ENCODE data around the gene SCAF8. TPM values are rescaled to one million over a fixed set of nuclear protein-coding genes. Genes with fewer than 3 reads are reported as not detected.
"Not testable (repeated sequence)": the region's sequence is repeated elsewhere in the genome, so short reads cannot be mapped to it uniquely, and the experiment has no call there.

Gene SCAF8
- total RNA-seq, 4 donors from 2014 or later, result 33.8 to 49.3 (median 41.7) TPM

- no peaks in the 10 kb centered on the region for H3K9me3 ChIP-seq
- no peak for DNase-seq
- in situ Hi-C loops (cut with MboI; ENCODE audit: low sequenced_read_pairs in 4 of 4) (no loop called here), intact Hi-C loops (cut with DNase I; ENCODE audit: low total_unique reads) (no loop called here)
- H3K4me1 ChIP-seq, result peaks cover 11 to 24% of the 10 kb centered on the region in 2 donors
- H3K27me3 ChIP-seq, result no peaks in the 10 kb centered on the region
- no peak for ATAC-seq
- no peaks in the 10 kb centered on the region for H3K36me3 ChIP-seq
- TF ChIP-seq, protein P1, sequence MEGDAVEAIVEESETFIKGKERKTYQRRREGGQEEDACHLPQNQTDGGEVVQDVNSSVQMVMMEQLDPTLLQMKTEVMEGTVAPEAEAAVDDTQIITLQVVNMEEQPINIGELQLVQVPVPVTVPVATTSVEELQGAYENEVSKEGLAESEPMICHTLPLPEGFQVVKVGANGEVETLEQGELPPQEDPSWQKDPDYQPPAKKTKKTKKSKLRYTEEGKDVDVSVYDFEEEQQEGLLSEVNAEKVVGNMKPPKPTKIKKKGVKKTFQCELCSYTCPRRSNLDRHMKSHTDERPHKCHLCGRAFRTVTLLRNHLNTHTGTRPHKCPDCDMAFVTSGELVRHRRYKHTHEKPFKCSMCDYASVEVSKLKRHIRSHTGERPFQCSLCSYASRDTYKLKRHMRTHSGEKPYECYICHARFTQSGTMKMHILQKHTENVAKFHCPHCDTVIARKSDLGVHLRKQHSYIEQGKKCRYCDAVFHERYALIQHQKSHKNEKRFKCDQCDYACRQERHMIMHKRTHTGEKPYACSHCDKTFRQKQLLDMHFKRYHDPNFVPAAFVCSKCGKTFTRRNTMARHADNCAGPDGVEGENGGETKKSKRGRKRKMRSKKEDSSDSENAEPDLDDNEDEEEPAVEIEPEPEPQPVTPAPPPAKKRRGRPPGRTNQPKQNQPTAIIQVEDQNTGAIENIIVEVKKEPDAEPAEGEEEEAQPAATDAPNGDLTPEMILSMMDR (IDR thresholded peaks at IDR 0.05 in 4 of 5, conservative IDR thresholded peaks at IDR 0.05 in 1 of 5), result no peak
- TF ChIP-seq POLR2A (IDR thresholded peaks at IDR 0.05), result no peak
- H3K4me3 ChIP-seq, result no peak overlapping the region
- no peak overlapping the region for H3K27ac ChIP-seq
Measured at GRCh38 chr6:154773610-154774089, 40.4 kb downstream of the SCAF8 start.

GRCh38 chr6:154779157-154779556, 45.9 kb downstream of the SCAF8 start:
- DNase-seq; H3K4me1 ChIP-seq; H3K27ac ChIP-seq; H3K9me3 ChIP-seq; H3K4me3 ChIP-seq; ATAC-seq; intact Hi-C loops (cut with DNase I; ENCODE audit: low total_unique reads); in situ Hi-C loops (cut with MboI; ENCODE audit: low sequenced_read_pairs in 4 of 4); H3K27me3 ChIP-seq; H3K36me3 ChIP-seq: not testable (repeated sequence)

DNA sequence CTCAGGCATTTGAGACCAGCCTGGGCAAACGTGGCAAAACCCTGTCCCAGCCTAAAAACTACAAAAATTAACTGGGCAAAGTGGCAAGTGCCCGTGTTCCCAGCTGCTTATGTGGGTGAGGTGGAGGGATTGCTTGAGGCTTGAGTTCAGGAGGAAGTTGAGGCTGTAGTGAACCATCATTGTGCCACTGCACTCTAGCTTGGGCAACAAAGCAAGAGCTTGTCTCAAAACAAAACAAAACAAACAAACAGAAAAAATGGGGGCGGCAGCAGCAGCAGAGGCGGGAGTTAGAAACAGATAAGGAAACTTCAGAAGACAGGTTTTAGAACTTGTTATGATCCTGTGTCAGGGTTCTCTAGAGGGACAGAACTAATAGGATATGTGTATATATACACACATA, 49.0 kb downstream of the SCAF8 start:
- no peaks in the 10 kb centered on the region for H3K27me3 ChIP-seq
- intact Hi-C loops (cut with DNase I; ENCODE audit: low total_unique reads), result no loop called here
- in situ Hi-C loops (cut with MboI; ENCODE audit: low sequenced_read_pairs in 4 of 4), result no loop called here
- H3K9me3 ChIP-seq, result no peaks in the 10 kb centered on the region
- no peaks in the 10 kb centered on the region for H3K36me3 ChIP-seq
- DNase-seq, result no peak
- TF ChIP-seq POLR2A (IDR thresholded peaks at IDR 0.05), result no peak
- TF ChIP-seq, protein P1 (IDR thresholded peaks at IDR 0.05 in 4 of 5, conservative IDR thresholded peaks at IDR 0.05 in 1 of 5), result no peak
- ATAC-seq, result no peak
- H3K27ac ChIP-seq, result no peak overlapping the region
- H3K4me3 ChIP-seq, result no peak overlapping the region
- peaks cover 0 to 4% of the 10 kb centered on the region in 2 donors for H3K4me1 ChIP-seq

GRCh38 chr6:154783229-154783628, 50.0 kb downstream of the SCAF8 start:
- H3K27ac ChIP-seq, result no peak overlapping the region
- H3K4me1 ChIP-seq, result peaks cover 0 to 4% of the 10 kb centered on the region in 2 donors
- no peaks in the 10 kb centered on the region for H3K36me3 ChIP-seq
- no peaks in the 10 kb centered on the region for H3K27me3 ChIP-seq
- DNase-seq, result no peak
- no peaks in the 10 kb centered on the region for H3K9me3 ChIP-seq
- in situ Hi-C loops (cut with MboI; ENCODE audit: low sequenced_read_pairs in 4 of 4), result no loop called here
- no peak for ATAC-seq
- intact Hi-C loops (cut with DNase I; ENCODE audit: low total_unique reads), result no loop called here
- H3K4me3 ChIP-seq, result no peak overlapping the region
- TF ChIP-seq, protein P1 (IDR thresholded peaks at IDR 0.05 in 4 of 5, conservative IDR thresholded peaks at IDR 0.05 in 1 of 5), result no peak
- TF ChIP-seq POLR2A (IDR thresholded peaks at IDR 0.05), result no peak

- no peaks in the 10 kb centered on the region for H3K9me3 ChIP-seq
- DNase-seq, result no peak
- no peak overlapping the region for H3K27ac ChIP-seq
- intact Hi-C loops (cut with DNase I; ENCODE audit: low total_unique reads), result no loop called here
- H3K36me3 ChIP-seq, result peaks cover 0 to 7% of the 10 kb centered on the region in 2 donors
- H3K27me3 ChIP-seq, result no peaks in the 10 kb centered on the region
- H3K4me3 ChIP-seq, result no peak overlapping the region
- TF ChIP-seq, protein P1 (IDR thresholded peaks at IDR 0.05 in 4 of 5, conservative IDR thresholded peaks at IDR 0.05 in 1 of 5), result no peak
- no peak for TF ChIP-seq POLR2A (IDR thresholded peaks at IDR 0.05)
- no peak for ATAC-seq
- H3K4me1 ChIP-seq, result peaks cover 0 to 4% of the 10 kb centered on the region in 2 donors
- in situ Hi-C loops (cut with MboI; ENCODE audit: low sequenced_read_pairs in 4 of 4), result no loop called here
Measured at GRCh38 chr6:154785075-154785474, 51.9 kb downstream of the SCAF8 start.

Data from gastrocnemius medialis (tissue), 4 donors.